C4-2B (cell line): ENCODE measurements around the gene HMGXB3.

Experiments
- H3K27ac ChIP-seq: fragments of 450-650 bp; 2 replicates; pipeline ENCODE4 v1.5.1; 2017
- CTCF ChIP-seq: fragments of 450-650 bp; conservative IDR thresholded peaks from 2 replicates; pipeline ENCODE4 v1.5.1; 2017; ENCODE audit warnings: mild to moderate bottlenecking
- ZFX ChIP-seq: fragments of 450-650 bp; IDR thresholded peaks from 2 replicates; pipeline ENCODE4 v1.6.1; 2017

HMGXB3 gene

GRCh38 chr5:150077060-150077459 lies 76.5 kb downstream of the HMGXB3 start:
- H3K27ac ChIP-seq: no peak overlapping the region
- TF ChIP-seq ZFX (no peak), CTCF (no peak)

- H3K27ac ChIP-seq: no peak overlapping the region
These were observed 77.7 kb downstream of the HMGXB3 start for GRCh38 chr5:150077996-150078801.

DNA sequence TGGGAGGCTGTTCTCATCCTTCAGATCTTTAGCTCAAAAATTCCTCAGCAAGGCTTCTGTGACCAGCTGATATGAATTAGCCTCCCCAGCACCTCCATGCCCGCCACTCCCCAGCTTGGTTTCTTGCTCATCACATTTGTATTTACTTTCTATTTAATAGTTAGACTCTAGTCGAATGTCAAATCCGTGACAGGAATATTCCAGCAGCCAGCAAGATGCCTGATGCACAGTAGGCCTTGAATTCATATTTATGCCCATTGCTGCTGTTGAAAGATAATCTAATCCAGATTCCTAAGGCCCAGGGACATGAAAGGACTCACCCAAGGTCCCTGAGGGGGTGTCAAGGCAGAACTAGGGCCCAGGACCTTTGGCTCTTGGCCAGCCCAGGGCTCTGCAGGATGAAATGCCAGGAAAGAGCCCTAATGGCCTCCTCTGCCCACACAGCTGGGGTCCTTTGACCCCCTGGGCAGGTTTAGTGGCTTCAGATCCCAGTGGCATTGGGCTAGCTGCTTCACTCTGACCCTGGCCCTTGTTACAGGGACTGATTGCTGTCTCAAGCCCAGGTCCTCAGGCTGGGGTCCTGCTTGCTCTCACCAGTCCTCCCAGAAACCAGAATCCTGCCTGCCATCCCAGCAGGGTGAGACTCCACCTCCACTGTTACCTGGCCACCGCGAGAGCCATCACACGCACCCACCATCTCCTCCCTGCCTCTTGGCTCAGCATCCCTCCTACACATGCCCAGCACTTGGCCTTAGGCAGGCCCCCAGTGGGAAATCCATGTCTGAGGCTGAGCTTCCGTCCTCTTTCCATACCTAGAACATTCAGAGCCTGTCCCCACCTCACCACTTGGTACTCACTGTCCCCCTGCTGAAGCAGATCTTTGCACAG lies 78.5 kb downstream of the HMGXB3 start:
- no peak for TF ChIP-seq ZFX
- TF ChIP-seq CTCF: no peak
- no peak overlapping the region for H3K27ac ChIP-seq

More at GRCh38 chr5:150077996-150078801, 77.7 kb downstream of the HMGXB3 start:
- TF ChIP-seq CTCF (no peak), ZFX (no peak)

DNA sequence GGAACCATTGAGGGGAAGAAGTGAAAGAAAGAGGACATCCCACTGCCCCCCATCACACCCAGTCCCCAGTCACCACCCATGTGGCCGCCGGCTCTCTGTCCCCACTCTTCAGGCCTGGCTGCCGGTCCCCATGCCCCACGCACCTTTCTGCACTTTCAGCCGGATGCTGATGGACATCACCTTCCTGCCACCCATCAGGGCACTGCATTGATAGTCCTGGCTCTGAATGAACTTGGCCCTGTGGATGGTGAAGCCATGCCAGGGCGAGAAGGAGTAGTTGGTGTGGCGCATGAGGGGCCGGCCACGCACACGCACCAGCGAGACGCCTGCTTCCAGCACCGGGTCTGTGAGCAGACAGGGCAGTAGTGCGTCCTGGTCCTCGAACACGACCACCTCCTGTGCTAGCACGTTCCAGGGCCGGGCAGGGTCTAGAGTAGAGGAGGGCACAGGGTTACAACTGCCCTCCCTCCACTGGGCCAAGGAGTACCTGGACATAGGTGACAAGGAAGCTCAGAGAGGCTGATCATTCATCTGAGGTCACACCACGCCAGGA lies 79.4 kb downstream of the HMGXB3 start:
- TF ChIP-seq ZFX (no peak), CTCF (no peak)
- no peak overlapping the region for H3K27ac ChIP-seq

GRCh38 chr5:150080696-150081435 lies 80.3 kb downstream of the HMGXB3 start:
- no peak overlapping the region for H3K27ac ChIP-seq
- TF ChIP-seq CTCF: no peak
- TF ChIP-seq ZFX: no peak

DNA sequence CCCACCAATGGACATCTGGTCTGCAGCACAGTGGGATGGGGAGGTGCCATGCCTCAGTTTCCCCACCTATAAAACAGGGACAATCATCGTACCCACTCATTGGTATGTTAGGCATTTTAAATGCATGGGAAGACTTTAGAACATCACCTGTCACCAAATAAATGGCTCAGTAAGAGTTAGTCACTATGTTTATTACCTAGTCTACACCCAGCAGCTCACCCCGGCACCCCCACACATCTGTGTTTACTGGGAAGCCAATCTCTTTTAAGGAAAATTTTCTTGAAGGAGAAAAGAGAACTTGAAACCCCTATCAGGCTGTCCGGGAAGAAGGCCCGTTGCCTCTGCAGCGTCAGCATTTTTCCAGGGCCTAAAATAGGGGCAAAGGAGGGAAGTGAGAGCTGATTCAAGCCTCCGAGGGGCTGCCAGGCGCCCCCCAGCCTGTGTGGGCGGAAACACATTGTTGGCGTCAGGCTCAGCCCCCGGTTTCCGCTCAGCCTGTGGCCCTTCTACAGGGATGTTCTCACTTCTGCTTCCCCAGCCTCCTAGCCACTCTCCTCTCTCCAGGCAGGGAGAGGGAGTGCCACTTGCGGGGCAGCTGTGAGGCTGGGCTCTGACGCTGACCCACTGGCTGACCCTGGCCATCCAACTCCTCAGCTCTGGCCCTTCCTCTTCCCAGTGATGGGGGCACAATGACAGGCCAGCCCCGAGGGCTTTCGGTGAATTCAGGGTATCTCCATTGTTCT lies 81.2 kb downstream of the HMGXB3 start:
- H3K27ac ChIP-seq: no peak overlapping the region
- TF ChIP-seq CTCF (no peak), ZFX (no peak)
